HG03139 (cell line): ENCODE data around the gene NHEJ1.

Source experiments
- ATAC-seq: cut with Tn5 transposase; IDR thresholded peaks from one replicate; pipeline ENCODE4 v1.9.1; 2021; ENCODE audit not compliant: unreplicated experiment

Gene NHEJ1

DNA sequence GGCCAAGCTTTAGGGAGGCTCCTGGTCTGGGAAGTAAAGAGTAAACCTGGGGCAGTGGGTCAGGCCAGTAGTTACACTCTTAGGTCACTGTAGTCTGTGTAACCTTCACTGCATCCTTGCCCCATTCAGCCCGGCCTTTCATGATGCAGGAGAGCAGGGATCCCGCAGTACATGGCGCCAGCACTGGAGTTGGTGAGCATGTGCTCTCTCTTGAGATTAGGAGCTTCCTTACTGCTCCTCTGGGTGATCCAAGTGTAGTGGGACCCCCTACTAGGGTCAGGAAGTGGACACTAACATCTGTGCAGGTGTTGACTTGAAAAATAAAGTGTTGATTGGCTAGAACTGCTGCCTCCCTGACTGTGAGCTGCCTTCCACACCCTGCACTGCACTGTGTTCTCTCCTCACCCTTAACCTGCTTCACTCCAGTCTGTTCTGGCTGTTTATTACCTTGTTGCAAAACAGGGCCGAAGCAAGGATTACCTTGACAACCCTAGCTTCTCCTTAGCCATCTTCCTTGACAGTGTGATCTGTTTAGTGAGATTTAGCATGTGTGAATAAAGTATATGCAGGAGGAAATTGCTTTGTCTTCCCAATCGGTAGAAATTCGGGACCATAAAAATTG, 22.6 kb upstream of the NHEJ1 start:
- no peak for ATAC-seq

DNA sequence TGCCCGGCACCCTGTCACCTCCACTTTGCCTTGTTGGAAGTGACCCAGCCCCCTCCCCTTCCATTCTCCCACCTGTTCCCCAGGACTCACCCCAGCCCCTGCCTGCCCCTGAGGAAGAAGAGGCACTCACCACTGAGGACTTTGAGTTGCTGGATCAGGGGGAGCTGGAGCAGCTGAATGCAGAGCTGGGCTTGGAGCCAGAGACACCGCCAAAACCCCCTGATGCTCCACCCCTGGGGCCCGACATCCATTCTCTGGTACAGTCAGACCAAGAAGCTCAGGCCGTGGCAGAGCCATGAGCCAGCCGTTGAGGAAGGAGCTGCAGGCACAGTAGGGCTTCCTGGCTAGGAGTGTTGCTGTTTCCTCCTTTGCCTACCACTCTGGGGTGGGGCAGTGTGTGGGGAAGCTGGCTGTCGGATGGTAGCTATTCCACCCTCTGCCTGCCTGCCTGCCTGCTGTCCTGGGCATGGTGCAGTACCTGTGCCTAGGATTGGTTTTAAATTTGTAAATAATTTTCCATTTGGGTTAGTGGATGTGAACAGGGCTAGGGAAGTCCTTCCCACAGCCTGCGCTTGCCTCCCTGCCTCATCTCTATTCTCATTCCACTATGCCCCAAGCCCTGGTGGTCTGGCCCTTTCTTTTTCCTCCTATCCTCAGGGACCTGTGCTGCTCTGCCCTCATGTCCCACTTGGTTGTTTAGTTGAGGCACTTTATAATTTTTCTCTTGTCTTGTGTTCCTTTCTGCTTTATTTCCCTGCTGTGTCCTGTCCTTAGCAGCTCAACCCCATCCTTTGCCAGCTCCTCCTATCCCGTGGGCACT, 21.9 kb upstream of the NHEJ1 start:
- ATAC-seq: no peak

DNA sequence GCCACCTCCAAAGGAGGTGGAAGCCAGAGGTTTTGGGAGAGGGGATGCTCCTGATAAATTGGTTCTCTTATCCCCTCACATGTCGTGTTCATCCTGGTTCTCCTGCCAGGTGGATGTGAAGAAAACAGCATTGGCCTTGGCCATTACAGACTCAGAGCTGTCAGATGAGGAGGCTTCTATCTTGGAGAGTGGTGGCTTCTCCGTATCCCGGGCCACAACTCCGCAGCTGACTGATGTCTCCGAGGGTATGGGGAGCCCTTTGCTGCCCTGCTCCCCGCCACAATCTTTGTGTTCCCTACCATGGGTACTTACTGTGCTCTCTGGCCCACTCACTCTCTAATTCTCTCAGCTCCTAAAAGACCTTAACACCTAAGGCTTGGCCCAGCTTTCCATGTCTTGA, 20.9 kb upstream of the NHEJ1 start:
- ATAC-seq: no peak

GRCh38 chr2:219180961-219181360, 20.3 kb upstream of the NHEJ1 start:
- no peak for ATAC-seq

DNA sequence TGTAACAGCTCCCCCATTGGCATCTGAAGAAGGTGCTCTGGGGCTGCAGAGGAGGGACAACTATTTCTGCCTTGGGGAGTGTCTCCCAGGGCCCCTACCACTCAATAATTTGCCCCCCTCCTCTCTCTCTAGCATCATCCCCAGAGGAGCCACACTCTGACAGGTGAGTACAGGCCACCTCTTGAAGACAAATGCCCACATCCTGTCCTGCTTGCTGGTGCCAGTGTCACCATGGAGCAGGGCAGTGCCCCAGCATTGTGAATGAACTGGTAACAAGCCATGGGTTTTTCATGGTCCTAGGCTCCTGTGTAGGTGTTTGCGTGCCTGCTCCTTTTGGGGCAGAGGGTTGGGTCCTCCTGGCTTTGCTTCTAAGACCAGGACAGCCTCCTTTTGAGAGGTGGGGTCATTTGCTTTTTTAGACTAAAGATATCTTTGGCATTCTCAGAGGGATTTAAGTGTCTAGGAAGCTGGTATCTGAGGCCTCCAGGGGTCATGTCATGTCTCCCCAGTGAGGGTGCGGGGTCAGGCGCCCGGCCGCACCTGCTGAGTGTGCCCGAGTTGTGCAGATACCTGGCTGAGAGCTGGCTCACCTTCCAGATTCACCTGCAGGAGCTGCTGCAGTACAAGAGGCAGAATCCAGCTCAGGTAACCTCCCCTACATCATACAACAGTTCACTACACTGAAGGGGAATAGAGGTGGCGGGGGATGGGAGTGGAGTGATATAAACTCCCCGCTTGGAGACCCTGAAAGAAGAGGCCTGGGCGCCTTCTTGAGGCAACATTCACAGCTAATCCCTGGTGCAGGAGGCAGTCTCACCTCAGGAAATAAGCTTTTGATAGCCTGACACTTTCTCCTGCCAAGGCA, 19.2 kb upstream of the NHEJ1 start:
- no peak for ATAC-seq

DNA sequence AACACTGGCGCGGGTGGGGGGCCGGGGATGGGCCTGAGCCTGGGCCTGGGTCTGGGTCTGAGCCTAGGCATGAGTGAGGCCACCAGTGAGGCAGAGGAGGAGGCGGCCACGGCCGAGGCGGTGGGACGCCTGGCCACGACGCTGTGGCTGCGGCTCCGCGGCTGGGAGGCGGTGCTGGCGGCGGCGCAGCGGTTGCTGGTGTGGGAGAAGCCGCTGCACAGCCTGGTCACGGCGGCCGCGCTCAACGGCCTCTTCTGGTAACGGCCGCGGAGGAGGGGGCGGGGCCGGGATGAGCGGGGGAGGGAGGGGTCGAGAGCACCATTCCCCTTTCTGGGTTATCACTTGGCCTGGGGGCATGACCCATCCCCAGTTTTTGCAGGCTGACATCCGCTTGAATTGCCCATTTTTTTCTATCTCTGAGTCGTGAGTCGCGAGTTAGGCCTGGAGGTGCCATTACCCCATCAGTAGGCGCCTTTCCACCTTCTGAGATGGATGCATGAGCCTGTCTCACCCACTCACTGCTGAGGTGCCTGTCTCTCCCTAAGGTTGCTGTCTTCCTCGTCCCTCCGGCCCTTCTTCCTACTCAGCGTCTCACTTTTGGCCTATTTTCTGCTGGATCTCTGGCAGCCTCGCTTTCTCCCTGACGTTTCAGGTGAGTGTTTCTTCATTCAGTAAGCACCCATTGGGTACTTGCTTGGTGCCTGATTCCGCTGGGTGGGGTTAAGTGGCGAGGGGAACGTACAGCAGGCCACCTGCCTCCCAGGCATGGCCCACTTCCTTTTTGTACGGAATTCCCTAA, 18.0 kb upstream of the NHEJ1 start:
- ATAC-seq: peak; percentile 12

- ATAC-seq: peak; percentile 34
These were observed 17.1 kb upstream of the NHEJ1 start, which contains the start of gene RETREG2 for GRCh38 chr2:219177552-219178376. TSS of gene RETREG2 (plus strand) at chr2:219178275. CDS start at chr2:219178353, 78 bp downstream.

GRCh38 chr2:219176818-219177551, 16.4 kb upstream of the NHEJ1 start, which contains the start of gene CNPPD1:
TSS of gene CNPPD1 (minus strand) at chr2:219176925. CDS start at chr2:219176828, 97 bp downstream.
- ATAC-seq: peak; percentile 57

DNA sequence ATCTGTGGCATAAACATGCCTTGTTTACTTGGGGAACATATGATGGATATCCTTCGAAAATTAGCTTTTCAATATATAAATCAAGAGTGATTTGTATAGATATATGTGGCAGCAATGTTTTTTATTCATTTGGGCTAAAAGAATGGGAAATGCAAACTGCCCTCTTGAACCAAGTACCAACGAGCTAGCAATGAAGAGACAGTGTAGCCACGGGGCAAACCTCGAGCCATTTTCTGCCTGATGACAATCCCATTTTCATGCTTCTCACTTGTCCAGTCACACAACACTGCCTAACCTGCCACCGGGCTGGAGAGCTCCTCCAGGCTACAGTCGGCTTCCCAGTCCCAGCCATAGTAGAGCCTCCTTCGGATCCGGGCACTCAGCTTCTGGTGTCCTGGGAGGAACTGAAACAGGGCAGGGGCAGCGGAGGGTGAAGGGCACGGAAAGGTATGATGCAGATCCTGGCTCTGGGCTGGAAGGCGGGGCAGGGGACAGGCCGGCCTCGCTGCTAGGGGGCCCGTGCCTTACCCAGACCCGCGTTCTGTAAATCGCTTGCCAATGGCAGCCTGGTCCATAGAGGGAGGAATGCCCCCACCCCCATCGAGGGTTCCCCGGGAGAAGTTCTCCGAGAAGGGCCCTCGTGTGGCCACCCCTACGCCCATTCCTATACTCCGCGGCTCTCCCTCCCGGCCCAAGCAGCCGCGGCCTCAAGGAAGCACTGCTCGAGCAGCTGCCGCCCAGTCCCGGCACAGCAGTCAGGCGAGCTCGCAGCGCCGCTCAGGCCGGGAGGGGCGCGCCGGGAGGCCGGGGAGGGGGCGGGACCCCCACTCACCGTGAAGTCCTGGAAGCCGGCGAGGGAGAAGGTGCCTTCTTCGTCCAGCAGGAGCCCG, 15.6 kb upstream of the NHEJ1 start:
- peak; percentile 27 for ATAC-seq

- ATAC-seq: no peak
These were observed 14.9 kb upstream of the NHEJ1 start for GRCh38 chr2:219175486-219175885.

DNA sequence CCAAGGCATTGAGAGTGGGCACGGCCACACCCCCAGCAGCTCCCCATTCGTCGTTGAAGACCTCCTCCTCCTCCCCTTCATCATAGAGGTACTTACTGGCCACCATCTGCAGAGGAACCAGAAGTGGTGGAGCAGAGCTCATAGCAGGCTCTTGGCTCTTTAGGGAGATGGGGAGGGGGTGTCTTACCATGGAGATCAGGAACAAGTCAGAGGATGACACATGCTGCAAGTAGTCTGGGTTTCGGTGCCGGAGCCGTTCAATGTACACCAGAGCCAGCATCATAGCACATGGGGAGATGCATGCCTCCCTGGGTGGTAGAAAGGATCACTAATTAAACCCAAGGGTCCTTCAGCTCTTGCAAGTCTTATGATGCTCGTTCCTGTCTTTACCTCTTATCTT, 14.2 kb upstream of the NHEJ1 start:
- no peak for ATAC-seq

GRCh38 chr2:219174146-219174545, 13.5 kb upstream of the NHEJ1 start:
- ATAC-seq: no peak

DNA sequence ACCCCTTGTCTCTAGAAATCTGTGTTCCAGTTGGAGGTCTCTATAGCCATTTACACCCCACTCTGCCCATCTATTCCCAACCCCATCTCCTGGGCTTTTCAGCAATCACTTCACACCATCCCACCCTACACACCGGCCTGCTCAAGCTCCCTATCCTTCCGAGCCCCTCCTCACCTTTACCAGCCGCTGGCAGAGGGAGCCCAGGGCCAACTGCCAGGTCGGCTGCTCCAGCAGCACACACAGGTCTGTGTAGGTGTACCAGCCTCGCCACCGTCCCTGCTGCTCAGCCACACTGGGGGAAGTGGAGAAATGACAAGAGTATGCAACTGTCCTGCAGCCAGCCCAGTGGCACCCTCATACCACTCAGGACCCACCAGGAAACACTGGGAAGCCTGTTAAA, 12.6 kb upstream of the NHEJ1 start:
- ATAC-seq: no peak

- ATAC-seq: no peak
These were observed 11.9 kb upstream of the NHEJ1 start for GRCh38 chr2:219172231-219173154.

DNA sequence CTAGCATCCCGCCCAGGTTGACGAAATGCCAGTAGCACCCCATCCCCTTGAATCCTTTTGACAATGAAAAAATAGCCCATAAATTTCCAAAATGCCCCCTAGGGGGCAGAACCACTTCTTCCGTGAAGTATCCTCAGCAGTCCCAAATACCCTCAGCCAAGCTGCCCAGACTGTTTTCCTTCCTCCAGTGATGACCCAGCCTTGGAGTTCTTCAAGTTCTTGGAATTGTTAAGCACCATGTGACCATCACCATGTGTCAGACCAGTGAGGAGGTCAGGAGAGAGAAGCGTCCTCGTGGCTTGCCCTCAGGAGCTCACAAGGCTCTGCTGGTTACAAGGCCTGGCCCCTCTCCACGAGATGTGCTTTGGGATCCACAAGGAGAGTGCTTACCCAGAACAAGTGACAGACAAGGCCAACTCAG, 10.6 kb upstream of the NHEJ1 start:
- ATAC-seq: no peak

- no peak for ATAC-seq
These were observed 9.5 kb upstream of the NHEJ1 start, which contains the start of gene SLC23A3 for GRCh38 chr2:219169930-219170654. TSS of gene SLC23A3 (minus strand) at chr2:219170029. CDS start at chr2:219169984, 45 bp downstream.
